GM12878 (cell line): ENCODE results near the gene XRCC6. TPM values are rescaled to one million over a fixed set of nuclear protein-coding genes. Genes with fewer than 3 reads are reported as not detected.

Experiments
- BACH1 ChIP-seq: fragments of 450-650 bp; IDR thresholded peaks from 2 replicates; pipeline ENCODE4 v1.6.1; 2017; ENCODE audit warnings: mild to moderate bottlenecking, borderline replicate concordance
- CBX3 ChIP-seq: fragments of 200-600 bp; sonication (generic); IDR thresholded peaks from 2 replicates; pipeline ENCODE4 v1.6.1; 2016; ENCODE audit warnings: low read depth, borderline replicate concordance
- TAF1 ChIP-seq: IDR thresholded peaks from 2 replicates; pipeline ENCODE4 v1.6.1; 2011; ENCODE audit warnings: mild to moderate bottlenecking, low read depth, low read length, borderline replicate concordance
- ZNF687 ChIP-seq: fragments of 450-650 bp; IDR thresholded peaks from 2 replicates; pipeline ENCODE4 v1.6.1; 2017; ENCODE audit warnings: mild to moderate bottlenecking, moderate library complexity
- polyA plus RNA-seq, 11 experiments: library from polyadenylated mRNA; depleted of rRNA in 4 of 11; unstranded in 6 of 11; stranded (reverse) in 5 of 11; fragments of >200 nt; fragmentation: Nextera tagmentation in 4 of 11; fragmentation: Illumina TruSeq in 1 of 11; extraction: Ambion mirVana in 4 of 11; extraction: Trizol in 1 of 11; gene quantifications; 1 replicate in 1 of 11; 2 replicates in 10 of 11; pipeline versions ENCODE4 v1.2.1 to v1.2.3, GENCODE V29; 2011 to 2016; ENCODE audit warnings: inconsistent platforms in 2 of 11, missing spikeins in 2 of 11, low read depth in 1 of 11
- total RNA-seq, 4 experiments: library from RNA; depleted of rRNA in 3 of 4; stranded (reverse); fragments of >200 nt in 3 of 4; fragmentation: Illumina TruSeq in 1 of 4; extraction: Trizol in 1 of 4; gene quantifications; 2 replicates each; pipeline versions ENCODE4 v1.2.1 to v1.2.3, GENCODE V29; 2013 to 2021
- TF ChIP-seq, protein P1 (sequence below), 3 experiments: IDR thresholded peaks in 2 of 3; conservative IDR thresholded peaks in 1 of 3; 2 replicates each; pipeline ENCODE4 v1.5.1; 2011; ENCODE audit warnings: low read depth in 3 of 3, low read length in 3 of 3, mild to moderate bottlenecking in 3 of 3, control low read depth in 2 of 3, moderate library complexity in 2 of 3, inconsistent platforms in 1 of 3, mixed read lengths in 1 of 3; ENCODE audit not compliant: control insufficient read depth in 2 of 3, insufficient read depth in 1 of 3; ENCODE audit errors: extremely low read depth in 1 of 3

XRCC6 gene
- total and polyA plus RNA-seq, 10 of the 15 experiments (the other 5 are each of a cell fraction or from before 2014, with no cell fraction given) = 186 to 718 (median 348) TPM

GRCh38 chr22:41699264-41700107 is 78.4 kb downstream of the XRCC6 start, which contains the start of gene MEI1 (continued):
- TF ChIP-seq CBX3 (no peak), TAF1 (0 out of 2 replicates have a peak, but pooled peaks have one; percentile 25), ZNF687 (peak; percentile 89), BACH1 (no peak)
- TF ChIP-seq, protein P1, sequence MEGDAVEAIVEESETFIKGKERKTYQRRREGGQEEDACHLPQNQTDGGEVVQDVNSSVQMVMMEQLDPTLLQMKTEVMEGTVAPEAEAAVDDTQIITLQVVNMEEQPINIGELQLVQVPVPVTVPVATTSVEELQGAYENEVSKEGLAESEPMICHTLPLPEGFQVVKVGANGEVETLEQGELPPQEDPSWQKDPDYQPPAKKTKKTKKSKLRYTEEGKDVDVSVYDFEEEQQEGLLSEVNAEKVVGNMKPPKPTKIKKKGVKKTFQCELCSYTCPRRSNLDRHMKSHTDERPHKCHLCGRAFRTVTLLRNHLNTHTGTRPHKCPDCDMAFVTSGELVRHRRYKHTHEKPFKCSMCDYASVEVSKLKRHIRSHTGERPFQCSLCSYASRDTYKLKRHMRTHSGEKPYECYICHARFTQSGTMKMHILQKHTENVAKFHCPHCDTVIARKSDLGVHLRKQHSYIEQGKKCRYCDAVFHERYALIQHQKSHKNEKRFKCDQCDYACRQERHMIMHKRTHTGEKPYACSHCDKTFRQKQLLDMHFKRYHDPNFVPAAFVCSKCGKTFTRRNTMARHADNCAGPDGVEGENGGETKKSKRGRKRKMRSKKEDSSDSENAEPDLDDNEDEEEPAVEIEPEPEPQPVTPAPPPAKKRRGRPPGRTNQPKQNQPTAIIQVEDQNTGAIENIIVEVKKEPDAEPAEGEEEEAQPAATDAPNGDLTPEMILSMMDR (IDR thresholded peaks at IDR 0.05 in 2 of 3, conservative IDR thresholded peaks at IDR 0.05 in 1 of 3; ENCODE audit: control insufficient read depth in 2 of 3, extremely low read depth in 1 of 3, insufficient read depth in 1 of 3, low read depth in 3 of 3, low read length in 3 of 3) = no peak
